ENCODE results near the gene CYP24A1.

DNA sequence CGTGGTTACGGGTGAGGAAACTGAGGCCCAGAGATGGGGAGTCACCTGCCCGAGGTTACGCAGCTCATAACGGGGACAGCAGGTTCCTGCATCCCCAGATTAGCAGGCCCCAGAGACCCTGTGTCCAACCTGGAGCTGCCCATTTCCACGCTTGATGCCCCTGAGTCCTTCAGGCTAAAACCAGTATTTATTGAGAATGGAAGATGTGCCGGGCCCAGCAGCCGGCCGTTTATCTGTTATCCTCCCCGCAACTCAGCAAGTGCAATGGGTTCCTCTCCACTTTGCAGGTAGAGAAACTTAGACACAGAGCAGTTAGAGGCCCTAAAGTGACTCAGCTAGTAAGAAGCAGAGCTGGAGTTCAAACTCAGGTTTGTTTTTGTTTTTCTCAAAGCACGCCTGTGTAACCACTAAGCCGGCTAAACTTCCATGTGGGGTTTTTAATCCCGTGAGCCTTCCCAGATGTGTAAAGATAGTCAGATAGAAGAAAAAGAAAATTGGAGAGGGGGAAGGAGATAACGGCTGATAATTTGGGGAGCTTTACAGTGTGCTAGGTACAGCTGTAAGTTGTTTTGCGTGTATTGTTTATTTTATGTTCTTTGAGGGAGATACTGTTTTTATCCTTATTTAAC, 34.9 kb upstream of the CYP24A1 start:
- TF ChIP-seq, protein P1, sequence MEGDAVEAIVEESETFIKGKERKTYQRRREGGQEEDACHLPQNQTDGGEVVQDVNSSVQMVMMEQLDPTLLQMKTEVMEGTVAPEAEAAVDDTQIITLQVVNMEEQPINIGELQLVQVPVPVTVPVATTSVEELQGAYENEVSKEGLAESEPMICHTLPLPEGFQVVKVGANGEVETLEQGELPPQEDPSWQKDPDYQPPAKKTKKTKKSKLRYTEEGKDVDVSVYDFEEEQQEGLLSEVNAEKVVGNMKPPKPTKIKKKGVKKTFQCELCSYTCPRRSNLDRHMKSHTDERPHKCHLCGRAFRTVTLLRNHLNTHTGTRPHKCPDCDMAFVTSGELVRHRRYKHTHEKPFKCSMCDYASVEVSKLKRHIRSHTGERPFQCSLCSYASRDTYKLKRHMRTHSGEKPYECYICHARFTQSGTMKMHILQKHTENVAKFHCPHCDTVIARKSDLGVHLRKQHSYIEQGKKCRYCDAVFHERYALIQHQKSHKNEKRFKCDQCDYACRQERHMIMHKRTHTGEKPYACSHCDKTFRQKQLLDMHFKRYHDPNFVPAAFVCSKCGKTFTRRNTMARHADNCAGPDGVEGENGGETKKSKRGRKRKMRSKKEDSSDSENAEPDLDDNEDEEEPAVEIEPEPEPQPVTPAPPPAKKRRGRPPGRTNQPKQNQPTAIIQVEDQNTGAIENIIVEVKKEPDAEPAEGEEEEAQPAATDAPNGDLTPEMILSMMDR (IDR thresholded peaks at IDR 0.05 in 4 of 5, conservative IDR thresholded peaks at IDR 0.05 in 1 of 5), result no peak
- no peak for TF ChIP-seq POLR2A (IDR thresholded peaks at IDR 0.05)
